A673 (cell line): ENCODE results near the gene NDUFS7.

ENCODE experiments used
- EZH2 ChIP-seq: fragments of 200-600 bp; sonication (generic); IDR thresholded peaks from 2 replicates; pipeline ENCODE4 v1.6.1; 2017; ENCODE audit warnings: borderline replicate concordance, low read depth, mild to moderate bottlenecking, mixed read lengths, antibody characterized with exemption, low read length; ENCODE audit not compliant: poor library complexity, severe bottlenecking
- TF ChIP-seq, protein P1 (sequence below): fragments of 300-800, 200-600 bp; sonication (generic); conservative IDR thresholded peaks from 2 replicates; pipeline ENCODE4 v1.5.1; 2017; ENCODE audit warnings: low read depth, mild to moderate bottlenecking, antibody characterized with exemption, low read length, moderate library complexity, mixed read lengths

DNA sequence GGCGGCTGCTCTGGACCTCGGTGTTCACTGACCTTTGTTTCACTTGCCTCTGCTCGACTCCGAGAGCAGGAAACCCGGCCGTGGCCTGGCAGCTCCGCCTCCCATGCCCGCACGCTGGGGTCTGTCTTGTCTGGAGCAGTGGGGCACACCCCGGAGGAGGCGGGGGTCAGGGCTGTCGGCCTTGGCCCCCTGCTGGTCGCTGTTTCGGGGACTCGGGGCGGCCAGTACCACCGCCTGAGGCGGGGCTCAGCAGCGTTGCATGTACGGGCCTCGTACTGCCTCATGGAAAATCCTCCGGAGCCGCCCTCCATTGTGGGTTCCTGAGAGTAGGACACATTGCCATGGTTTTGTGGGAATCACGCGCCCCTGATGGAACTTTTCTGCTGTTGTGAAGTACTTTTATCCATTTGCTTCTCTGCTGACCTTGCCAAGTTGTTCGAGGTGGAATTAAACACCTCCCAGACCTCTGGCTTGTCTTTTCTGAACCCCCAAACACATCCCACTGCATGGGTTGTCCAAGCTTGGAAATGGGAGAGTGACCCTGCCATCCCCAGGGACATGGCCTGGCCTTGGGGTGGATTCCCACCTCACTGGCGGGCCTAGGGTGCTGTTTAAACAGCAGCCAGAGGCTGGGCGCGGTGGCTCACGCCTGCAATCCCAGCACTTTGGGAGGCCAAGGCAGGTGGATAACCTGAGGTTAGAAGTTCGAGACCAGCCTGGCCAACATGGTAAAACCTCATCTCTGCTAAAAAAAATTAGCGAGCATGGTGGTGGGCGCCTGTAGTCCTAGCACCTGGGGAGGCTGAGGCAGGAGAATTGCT lies 5.5 kb upstream of the NDUFS7 start:
- TF ChIP-seq, protein P1, sequence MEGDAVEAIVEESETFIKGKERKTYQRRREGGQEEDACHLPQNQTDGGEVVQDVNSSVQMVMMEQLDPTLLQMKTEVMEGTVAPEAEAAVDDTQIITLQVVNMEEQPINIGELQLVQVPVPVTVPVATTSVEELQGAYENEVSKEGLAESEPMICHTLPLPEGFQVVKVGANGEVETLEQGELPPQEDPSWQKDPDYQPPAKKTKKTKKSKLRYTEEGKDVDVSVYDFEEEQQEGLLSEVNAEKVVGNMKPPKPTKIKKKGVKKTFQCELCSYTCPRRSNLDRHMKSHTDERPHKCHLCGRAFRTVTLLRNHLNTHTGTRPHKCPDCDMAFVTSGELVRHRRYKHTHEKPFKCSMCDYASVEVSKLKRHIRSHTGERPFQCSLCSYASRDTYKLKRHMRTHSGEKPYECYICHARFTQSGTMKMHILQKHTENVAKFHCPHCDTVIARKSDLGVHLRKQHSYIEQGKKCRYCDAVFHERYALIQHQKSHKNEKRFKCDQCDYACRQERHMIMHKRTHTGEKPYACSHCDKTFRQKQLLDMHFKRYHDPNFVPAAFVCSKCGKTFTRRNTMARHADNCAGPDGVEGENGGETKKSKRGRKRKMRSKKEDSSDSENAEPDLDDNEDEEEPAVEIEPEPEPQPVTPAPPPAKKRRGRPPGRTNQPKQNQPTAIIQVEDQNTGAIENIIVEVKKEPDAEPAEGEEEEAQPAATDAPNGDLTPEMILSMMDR, result no peak
- TF ChIP-seq EZH2, result no peak
